Measurements from ENCODE around the gene DCP2. TPM values are rescaled to one million over a fixed set of nuclear protein-coding genes. Genes with fewer than 3 reads are reported as not detected.

Gene DCP2
- total RNA-seq, 1 experiment from 2014 or later, result 31.8 TPM

- DNase-seq (ENCODE audit: low read depth), result no peak
These were observed 71.4 kb downstream of the DCP2 start for GRCh38 chr5:113047733-113048652.

GRCh38 chr5:113048931-113049330 lies 72.3 kb downstream of the DCP2 start:
- DNase-seq (ENCODE audit: low read depth), result no peak

- DNase-seq (ENCODE audit: low read depth), result peak; percentile 58
These were observed 74.3 kb downstream of the DCP2 start for GRCh38 chr5:113050721-113051382.

- no peak for DNase-seq (ENCODE audit: low read depth)
These were observed 75.6 kb downstream of the DCP2 start for GRCh38 chr5:113052041-113052795.

GRCh38 chr5:113053511-113053995 lies 77.0 kb downstream of the DCP2 start:
- DNase-seq (ENCODE audit: low read depth), result no peak

- no peak for DNase-seq (ENCODE audit: low read depth)
These were observed 78.3 kb downstream of the DCP2 start for GRCh38 chr5:113054899-113055298.

- DNase-seq (ENCODE audit: low read depth), result no peak
These were observed 80.4 kb downstream of the DCP2 start for GRCh38 chr5:113056988-113057387.

GRCh38 chr5:113057557-113057984 lies 81.0 kb downstream of the DCP2 start:
- no peak for DNase-seq (ENCODE audit: low read depth)

GRCh38 chr5:113058269-113058668 lies 81.7 kb downstream of the DCP2 start:
- DNase-seq (ENCODE audit: low read depth), result no peak

- no peak for DNase-seq (ENCODE audit: low read depth)
These were observed 82.2 kb downstream of the DCP2 start for GRCh38 chr5:113058706-113059226.

- DNase-seq (ENCODE audit: low read depth), result peak; percentile 87
These were observed 82.8 kb downstream of the DCP2 start for GRCh38 chr5:113059232-113060040.

- DNase-seq (ENCODE audit: low read depth), result no peak
These were observed 83.9 kb downstream of the DCP2 start for GRCh38 chr5:113060408-113061025.

GRCh38 chr5:113061846-113062780 lies 85.5 kb downstream of the DCP2 start:
- DNase-seq (ENCODE audit: low read depth), result peak; percentile 65

GRCh38 chr5:113062869-113063508 lies 86.4 kb downstream of the DCP2 start:
- DNase-seq (ENCODE audit: low read depth), result no peak

GRCh38 chr5:113063927-113064326 lies 87.3 kb downstream of the DCP2 start:
- DNase-seq (ENCODE audit: low read depth), result no peak

GRCh38 chr5:113064806-113065205 lies 88.2 kb downstream of the DCP2 start:
- DNase-seq (ENCODE audit: low read depth), result no peak

- DNase-seq (ENCODE audit: low read depth), result no peak
These were observed 89.0 kb downstream of the DCP2 start for GRCh38 chr5:113065626-113066025.

- no peak for DNase-seq (ENCODE audit: low read depth)
These were observed 91.2 kb downstream of the DCP2 start for GRCh38 chr5:113067635-113068344.
